Ovary (tissue), 3 donors: ENCODE data around the gene MRM2.

Experiments used
- EP300 ChIP-seq: sonication (generic); formaldehyde crosslinking; IDR thresholded peaks from one replicate; pipeline ENCODE4 v1.6.1; 2017; ENCODE audit warnings: antibody characterized with exemption
- POLR2A ChIP-seq: fragments of 450-650 bp; IDR thresholded peaks from one replicate; pipeline ENCODE4 v1.6.1; 2017; ENCODE audit warnings: antibody characterized with exemption, mild to moderate bottlenecking, moderate library complexity
- TF ChIP-seq, protein P1 (sequence below), 3 donors: fragments of 450-650 bp in 2 of 3; fragments of 200-600 bp in 1 of 3; IDR thresholded peaks; one replicate each; pipeline versions ENCODE4 v1.5.1 to v1.8.0; 2016 to 2022; ENCODE audit warnings: antibody characterized with exemption in 3 of 3, mild to moderate bottlenecking in 1 of 3
- donor health status: DM: no; HTN: no; CAD: no.

DNA sequence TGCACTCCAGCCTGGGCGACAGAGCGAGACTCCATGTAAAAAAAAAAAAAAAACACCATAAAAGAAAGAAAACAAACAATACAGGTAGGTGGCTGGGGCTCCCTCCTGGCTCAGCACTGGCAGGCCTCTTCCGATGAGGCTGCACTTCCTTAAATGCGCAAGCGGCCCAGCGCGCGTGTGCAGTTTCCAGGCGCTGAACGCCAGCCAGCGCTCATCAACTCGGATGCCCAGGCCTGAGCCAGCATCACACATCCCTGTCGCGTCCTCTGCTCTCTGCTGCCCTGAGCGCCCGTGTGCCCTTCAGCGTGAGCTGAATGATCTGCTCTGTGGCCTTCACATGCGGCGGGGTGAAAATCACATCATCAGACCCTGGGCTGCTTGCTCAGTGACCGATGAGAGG lies 31.9 kb upstream of the MRM2 start:
- TF ChIP-seq, protein P1, sequence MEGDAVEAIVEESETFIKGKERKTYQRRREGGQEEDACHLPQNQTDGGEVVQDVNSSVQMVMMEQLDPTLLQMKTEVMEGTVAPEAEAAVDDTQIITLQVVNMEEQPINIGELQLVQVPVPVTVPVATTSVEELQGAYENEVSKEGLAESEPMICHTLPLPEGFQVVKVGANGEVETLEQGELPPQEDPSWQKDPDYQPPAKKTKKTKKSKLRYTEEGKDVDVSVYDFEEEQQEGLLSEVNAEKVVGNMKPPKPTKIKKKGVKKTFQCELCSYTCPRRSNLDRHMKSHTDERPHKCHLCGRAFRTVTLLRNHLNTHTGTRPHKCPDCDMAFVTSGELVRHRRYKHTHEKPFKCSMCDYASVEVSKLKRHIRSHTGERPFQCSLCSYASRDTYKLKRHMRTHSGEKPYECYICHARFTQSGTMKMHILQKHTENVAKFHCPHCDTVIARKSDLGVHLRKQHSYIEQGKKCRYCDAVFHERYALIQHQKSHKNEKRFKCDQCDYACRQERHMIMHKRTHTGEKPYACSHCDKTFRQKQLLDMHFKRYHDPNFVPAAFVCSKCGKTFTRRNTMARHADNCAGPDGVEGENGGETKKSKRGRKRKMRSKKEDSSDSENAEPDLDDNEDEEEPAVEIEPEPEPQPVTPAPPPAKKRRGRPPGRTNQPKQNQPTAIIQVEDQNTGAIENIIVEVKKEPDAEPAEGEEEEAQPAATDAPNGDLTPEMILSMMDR (IDR thresholded peaks at IDR 0.05) = no peak
- TF ChIP-seq POLR2A (no peak), EP300 (no peak)
